ENCODE results near the gene CYBRD1.
"Not testable (repeated sequence)": the region's sequence is repeated elsewhere in the genome, so short reads cannot be mapped to it uniquely, and the experiment has no call there.

The CYBRD1 gene

DNA sequence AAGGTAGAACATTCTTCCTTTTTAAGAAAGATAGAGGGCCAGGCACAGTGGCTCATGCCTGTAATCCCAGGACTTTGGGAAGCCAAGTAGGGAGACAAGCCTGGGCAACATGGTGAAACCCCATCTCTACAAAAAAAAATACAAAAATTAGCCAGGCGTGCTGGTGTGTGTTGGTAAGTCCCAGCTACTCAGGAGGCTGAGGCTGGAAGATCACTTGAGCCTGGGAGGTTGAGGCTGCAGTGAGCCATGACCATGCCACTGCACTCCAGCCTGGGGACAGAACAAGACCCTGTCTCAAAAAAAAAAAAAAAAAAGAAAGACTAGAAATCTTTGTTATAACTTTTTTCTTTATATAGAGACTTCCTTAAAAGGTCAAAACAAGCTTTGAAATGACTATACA is 8.6 kb downstream of the CYBRD1 start:
- WGBS, 2 experiments = 75 to 79% methylated on average over 1 of the region's 1 CpG
- not testable (repeated sequence) for H3K9me3 ChIP-seq (ENCODE audit: control insufficient read depth, low read length); H3K4me1 ChIP-seq (ENCODE audit: control insufficient read depth, insufficient read depth, low read length); H3K4me3 ChIP-seq (ENCODE audit: insufficient read depth, low read depth, low read length); H3K27ac ChIP-seq (ENCODE audit: insufficient read depth, low read depth, low read length, poor library complexity, severe bottlenecking); H3K27me3 ChIP-seq (ENCODE audit: control insufficient read depth, insufficient read depth, low read length, poor library complexity, severe bottlenecking); H3K36me3 ChIP-seq (ENCODE audit: control insufficient read depth, insufficient read depth, low read length)

DNA sequence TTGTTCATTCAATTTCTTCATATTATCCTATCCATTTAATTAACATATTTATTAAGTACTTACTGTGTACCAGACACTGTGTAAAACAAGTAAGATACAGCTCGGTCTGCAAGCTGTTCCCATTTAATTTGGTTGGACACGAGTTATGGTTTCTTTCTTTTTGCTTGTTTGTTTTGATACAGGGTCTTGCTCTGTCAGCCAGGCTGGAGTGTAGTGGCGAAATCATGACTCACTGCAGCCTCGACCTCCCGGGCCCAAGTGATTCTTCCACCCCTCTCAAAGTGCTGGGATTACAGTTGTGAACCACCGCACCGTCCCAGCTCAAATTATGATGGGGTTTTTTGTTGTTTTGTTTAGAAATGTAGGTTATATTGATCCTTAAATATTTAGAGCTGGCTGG is 9.0 kb downstream of the CYBRD1 start:
- Histone ChIP-seq H3K4me1 (ENCODE audit: control insufficient read depth, insufficient read depth, low read length) (no peaks in the 10 kb centered on the region), H3K9me3 (ENCODE audit: control insufficient read depth, low read length) (no peaks in the 10 kb centered on the region), H3K27ac (ENCODE audit: insufficient read depth, low read depth, low read length, poor library complexity, severe bottlenecking) (no peak overlapping the region), H3K27me3 (ENCODE audit: control insufficient read depth, insufficient read depth, low read length, poor library complexity, severe bottlenecking) (no peaks in the 10 kb centered on the region), H3K36me3 (ENCODE audit: control insufficient read depth, insufficient read depth, low read length) (no peaks in the 10 kb centered on the region), H3K4me3 (ENCODE audit: insufficient read depth, low read depth, low read length) (no peak overlapping the region)
- 78 to 83% methylated on average over 7 of the region's 7 CpGs for WGBS, 2 experiments

DNA sequence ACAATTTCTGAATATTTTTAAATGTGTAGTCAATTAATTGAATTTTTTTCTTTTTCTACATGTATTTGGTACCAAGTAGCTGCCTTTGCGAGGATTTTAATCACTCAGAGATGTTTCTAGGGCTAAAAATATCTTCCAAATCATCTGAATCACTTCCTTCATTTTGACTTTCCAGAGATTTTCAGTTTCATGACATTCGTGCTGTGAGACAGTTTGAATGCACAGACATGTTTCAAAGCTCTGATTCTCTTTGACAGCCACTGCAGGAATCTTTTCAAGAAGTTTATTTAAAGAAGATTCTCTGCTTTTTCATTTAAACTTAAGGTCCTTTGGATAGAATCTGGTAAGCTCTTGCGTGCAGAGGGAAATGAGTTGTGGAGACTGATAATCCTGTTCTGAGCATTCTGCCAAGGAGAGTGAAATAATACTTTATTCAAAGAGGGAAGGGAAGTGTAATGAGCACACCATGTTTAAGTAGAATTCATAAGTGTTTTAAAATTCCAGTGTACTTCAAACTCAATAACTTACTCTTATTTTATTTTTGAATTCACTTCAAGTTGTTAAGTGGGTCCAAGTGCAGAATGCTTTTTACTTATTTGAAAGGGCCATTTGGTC is 9.7 kb downstream of the CYBRD1 start:
- WGBS, 2 experiments = 92 to 95% methylated on average over 3 of the region's 3 CpGs
- Histone ChIP-seq H3K9me3 (ENCODE audit: control insufficient read depth, low read length) (no peaks in the 10 kb centered on the region), H3K27me3 (ENCODE audit: control insufficient read depth, insufficient read depth, low read length, poor library complexity, severe bottlenecking) (no peaks in the 10 kb centered on the region), H3K36me3 (ENCODE audit: control insufficient read depth, insufficient read depth, low read length) (no peaks in the 10 kb centered on the region), H3K27ac (ENCODE audit: insufficient read depth, low read depth, low read length, poor library complexity, severe bottlenecking) (no peak overlapping the region), H3K4me1 (ENCODE audit: control insufficient read depth, insufficient read depth, low read length) (no peaks in the 10 kb centered on the region), H3K4me3 (ENCODE audit: insufficient read depth, low read depth, low read length) (no peak overlapping the region)

DNA sequence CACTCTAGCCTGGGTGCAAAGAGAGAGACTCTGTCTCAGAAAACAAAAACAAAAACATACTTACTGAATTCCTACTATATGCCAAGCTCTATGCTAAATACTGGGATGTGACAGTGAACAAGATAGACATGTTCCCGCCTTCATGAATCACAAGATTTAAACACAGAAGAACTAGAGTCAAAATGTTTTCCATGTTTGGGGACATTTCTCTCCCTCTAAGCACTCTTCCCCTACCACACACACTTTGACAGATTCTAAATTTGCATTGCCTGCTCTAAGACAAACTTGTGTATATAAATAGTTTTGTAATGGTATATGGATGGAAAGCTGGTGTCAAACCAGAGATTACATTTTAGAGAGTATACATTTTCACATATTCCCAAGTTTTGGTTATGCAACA is 11.1 kb downstream of the CYBRD1 start:
- Histone ChIP-seq H3K4me1 (ENCODE audit: control insufficient read depth, insufficient read depth, low read length) (no peaks in the 10 kb centered on the region), H3K27ac (ENCODE audit: insufficient read depth, low read depth, low read length, poor library complexity, severe bottlenecking) (no peak overlapping the region), H3K4me3 (ENCODE audit: insufficient read depth, low read depth, low read length) (no peak overlapping the region), H3K27me3 (ENCODE audit: control insufficient read depth, insufficient read depth, low read length, poor library complexity, severe bottlenecking) (no peaks in the 10 kb centered on the region), H3K9me3 (ENCODE audit: control insufficient read depth, low read length) (no peaks in the 10 kb centered on the region), H3K36me3 (ENCODE audit: control insufficient read depth, insufficient read depth, low read length) (no peaks in the 10 kb centered on the region)
- 90 to 92% methylated on average over 1 of the region's 1 CpG for WGBS, 2 experiments

DNA sequence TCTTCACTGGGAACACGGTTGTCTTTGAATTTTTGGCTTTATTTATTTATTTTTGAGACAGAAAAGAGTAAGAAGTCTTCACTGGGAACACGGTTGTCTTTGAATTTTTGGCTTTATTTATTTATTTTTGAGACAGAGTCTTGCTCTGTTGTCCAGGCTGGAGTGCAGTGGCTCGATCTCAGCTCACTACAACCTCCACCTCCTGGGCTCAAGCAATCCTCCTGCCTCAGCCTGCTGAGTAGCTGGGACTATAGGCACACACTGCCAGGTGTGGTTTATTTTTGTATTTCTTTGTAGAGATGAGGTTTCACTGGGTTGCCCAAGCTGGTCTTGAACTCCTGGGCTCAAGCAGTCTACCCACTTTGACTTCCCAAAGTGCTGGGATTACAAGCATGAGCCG is 13.3 kb downstream of the CYBRD1 start:
- H3K36me3 ChIP-seq (ENCODE audit: control insufficient read depth, insufficient read depth, low read length); H3K4me1 ChIP-seq (ENCODE audit: control insufficient read depth, insufficient read depth, low read length); H3K9me3 ChIP-seq (ENCODE audit: control insufficient read depth, low read length); H3K4me3 ChIP-seq (ENCODE audit: insufficient read depth, low read depth, low read length); H3K27ac ChIP-seq (ENCODE audit: insufficient read depth, low read depth, low read length, poor library complexity, severe bottlenecking); H3K27me3 ChIP-seq (ENCODE audit: control insufficient read depth, insufficient read depth, low read length, poor library complexity, severe bottlenecking): not testable (repeated sequence)
- 94 to 96% methylated on average over 4 of the region's 4 CpGs for WGBS, 2 experiments

DNA sequence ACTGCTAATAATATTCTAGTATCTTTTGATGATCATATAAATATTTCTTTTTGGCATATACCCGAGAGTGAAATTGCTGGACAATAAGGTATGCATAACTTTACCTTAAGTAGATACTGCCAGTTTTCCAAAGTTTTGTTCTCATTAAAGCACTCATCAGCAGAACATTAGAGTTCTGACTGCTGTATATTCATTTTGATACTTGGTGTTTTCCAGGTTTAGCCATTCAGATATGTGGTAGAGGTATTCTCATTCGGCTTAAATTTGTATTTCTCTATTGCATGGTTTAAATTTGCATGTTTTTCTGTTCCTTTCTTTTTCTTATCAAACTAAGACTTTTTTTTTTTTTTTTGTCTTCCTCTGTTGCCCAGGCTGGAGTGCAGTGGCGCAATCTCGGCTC is 18.2 kb downstream of the CYBRD1 start:
- Histone ChIP-seq H3K27me3 (ENCODE audit: control insufficient read depth, insufficient read depth, low read length, poor library complexity, severe bottlenecking) (no peaks in the 10 kb centered on the region), H3K27ac (ENCODE audit: insufficient read depth, low read depth, low read length, poor library complexity, severe bottlenecking) (no peak overlapping the region), H3K36me3 (ENCODE audit: control insufficient read depth, insufficient read depth, low read length) (no peaks in the 10 kb centered on the region), H3K4me3 (ENCODE audit: insufficient read depth, low read depth, low read length) (no peak overlapping the region), H3K9me3 (ENCODE audit: control insufficient read depth, low read length) (no peaks in the 10 kb centered on the region), H3K4me1 (ENCODE audit: control insufficient read depth, insufficient read depth, low read length) (no peaks in the 10 kb centered on the region)
- WGBS, 2 experiments = 82 to 91% methylated on average over 2 to 4 of the region's 4 CpGs

DNA sequence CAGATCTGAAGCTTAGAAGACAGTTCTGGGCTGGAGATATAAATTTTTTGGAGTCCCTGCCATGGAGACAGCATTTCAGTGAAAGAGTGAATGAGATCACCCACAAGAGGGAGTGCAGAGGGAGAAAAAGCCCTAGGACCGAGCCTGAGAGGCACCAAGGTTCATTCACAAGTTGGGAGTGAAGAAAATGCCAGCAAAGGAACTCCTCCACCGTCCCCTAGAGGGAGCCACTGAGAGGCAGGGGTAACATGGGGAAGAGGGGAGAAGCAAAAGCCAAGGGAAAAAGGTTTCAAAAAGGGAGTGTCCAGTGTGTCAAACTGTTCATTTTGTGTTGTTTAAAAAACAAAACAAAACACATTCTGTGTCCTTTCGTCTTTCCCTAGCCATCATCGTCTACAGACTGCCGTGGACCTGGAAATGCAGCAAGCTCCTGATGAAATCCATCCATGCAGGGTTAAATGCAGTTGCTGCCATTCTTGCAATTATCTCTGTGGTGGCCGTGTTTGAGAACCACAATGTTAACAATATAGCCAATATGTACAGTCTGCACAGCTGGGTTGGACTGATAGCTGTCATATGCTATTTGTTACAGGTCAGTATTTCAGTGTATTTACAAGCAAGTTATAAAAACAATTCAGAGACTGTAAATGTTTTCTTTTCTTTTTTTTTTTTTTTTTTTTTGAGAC is 19.1 kb downstream of the CYBRD1 start:
- no peaks in the 10 kb centered on the region for H3K27me3 ChIP-seq (ENCODE audit: control insufficient read depth, insufficient read depth, low read length, poor library complexity, severe bottlenecking)
- 87 to 94% methylated on average over 6 of the region's 6 CpGs for WGBS, 2 experiments
- H3K36me3 ChIP-seq (ENCODE audit: control insufficient read depth, insufficient read depth, low read length) = no peaks in the 10 kb centered on the region
- H3K4me1 ChIP-seq (ENCODE audit: control insufficient read depth, insufficient read depth, low read length) = no peaks in the 10 kb centered on the region
- H3K4me3 ChIP-seq (ENCODE audit: insufficient read depth, low read depth, low read length) = no peak overlapping the region
- no peak overlapping the region for H3K27ac ChIP-seq (ENCODE audit: insufficient read depth, low read depth, low read length, poor library complexity, severe bottlenecking)
- no peaks in the 10 kb centered on the region for H3K9me3 ChIP-seq (ENCODE audit: control insufficient read depth, low read length)

DNA sequence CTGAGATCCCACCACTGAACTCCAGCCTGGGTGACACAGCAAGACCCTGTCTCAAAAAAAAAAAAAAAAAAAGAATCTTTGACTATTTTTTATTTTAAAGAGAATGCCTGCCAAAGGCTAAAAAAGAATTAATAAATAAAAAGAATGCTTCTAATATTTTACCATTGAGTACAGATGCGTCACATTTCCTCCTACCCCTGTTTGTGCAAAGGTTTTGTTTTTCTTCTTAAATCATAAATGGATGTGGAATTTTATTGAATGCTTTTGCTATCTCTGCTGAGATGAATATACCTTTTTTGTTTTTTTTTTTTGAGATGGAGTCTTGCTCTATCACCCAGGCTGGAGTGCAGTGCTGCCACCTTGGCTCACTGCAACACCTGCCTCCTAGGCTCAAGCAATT is 22.8 kb downstream of the CYBRD1 start:
- no peaks in the 10 kb centered on the region for H3K36me3 ChIP-seq (ENCODE audit: control insufficient read depth, insufficient read depth, low read length)
- H3K4me3 ChIP-seq (ENCODE audit: insufficient read depth, low read depth, low read length) = no peak overlapping the region
- H3K27ac ChIP-seq (ENCODE audit: insufficient read depth, low read depth, low read length, poor library complexity, severe bottlenecking) = no peak overlapping the region
- no peaks in the 10 kb centered on the region for H3K4me1 ChIP-seq (ENCODE audit: control insufficient read depth, insufficient read depth, low read length)
- no peaks in the 10 kb centered on the region for H3K9me3 ChIP-seq (ENCODE audit: control insufficient read depth, low read length)
- 80% methylated on average over 1 of the region's 1 CpG; no CpG with 5 or more reads in 1 of the 2 experiments for WGBS, 2 experiments
- no peaks in the 10 kb centered on the region for H3K27me3 ChIP-seq (ENCODE audit: control insufficient read depth, insufficient read depth, low read length, poor library complexity, severe bottlenecking)

DNA sequence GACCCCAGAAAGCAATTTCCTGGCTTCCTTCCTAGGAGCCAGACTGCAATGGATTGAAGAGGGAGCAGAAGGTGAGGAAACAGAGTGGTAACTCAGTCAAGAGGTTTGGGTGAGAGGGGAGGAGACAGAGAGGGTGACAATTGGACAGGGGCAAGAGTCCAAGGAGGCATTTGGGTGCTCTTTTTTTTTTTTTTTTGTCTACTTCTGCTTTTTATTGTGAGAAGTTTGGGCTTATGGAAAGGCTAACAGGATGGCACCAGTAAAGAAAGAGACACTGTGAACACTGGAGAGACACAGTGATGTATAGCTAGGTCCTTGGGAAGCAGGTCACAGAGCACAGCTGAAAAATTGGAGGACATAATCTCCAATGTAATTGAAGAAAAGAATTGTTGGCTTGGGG is 25.0 kb downstream of the CYBRD1 start:
- Histone ChIP-seq H3K4me3 (ENCODE audit: insufficient read depth, low read depth, low read length) (no peak overlapping the region), H3K4me1 (ENCODE audit: control insufficient read depth, insufficient read depth, low read length) (no peaks in the 10 kb centered on the region), H3K36me3 (ENCODE audit: control insufficient read depth, insufficient read depth, low read length) (no peaks in the 10 kb centered on the region), H3K27me3 (ENCODE audit: control insufficient read depth, insufficient read depth, low read length, poor library complexity, severe bottlenecking) (no peaks in the 10 kb centered on the region), H3K9me3 (ENCODE audit: control insufficient read depth, low read length) (no peaks in the 10 kb centered on the region), H3K27ac (ENCODE audit: insufficient read depth, low read depth, low read length, poor library complexity, severe bottlenecking) (no peak overlapping the region)

DNA sequence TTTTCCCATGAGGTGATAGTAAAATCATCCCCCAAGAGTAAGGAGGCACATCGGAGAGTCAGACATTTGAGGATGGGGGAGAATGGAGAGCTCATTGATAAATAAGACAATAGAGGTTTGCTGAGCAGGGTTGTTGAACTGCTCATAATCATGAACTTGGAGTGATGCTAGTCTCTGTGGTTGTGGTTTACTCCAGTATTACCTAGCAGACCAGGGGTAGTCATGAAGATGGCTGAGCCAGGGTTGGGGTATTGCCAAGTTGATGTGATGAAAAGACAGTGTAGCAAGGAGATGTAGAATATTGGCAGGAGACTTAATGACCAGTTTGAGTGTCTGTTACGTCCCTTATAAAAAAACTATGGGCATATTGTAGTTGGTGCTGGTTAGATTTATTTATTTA is 25.4 kb downstream of the CYBRD1 start:
- H3K27ac ChIP-seq (ENCODE audit: insufficient read depth, low read depth, low read length, poor library complexity, severe bottlenecking) = no peak overlapping the region
- H3K27me3 ChIP-seq (ENCODE audit: control insufficient read depth, insufficient read depth, low read length, poor library complexity, severe bottlenecking) = no peaks in the 10 kb centered on the region
- WGBS, 2 experiments = 93 to 94% methylated on average over 2 of the region's 2 CpGs
- no peak overlapping the region for H3K4me3 ChIP-seq (ENCODE audit: insufficient read depth, low read depth, low read length)
- H3K36me3 ChIP-seq (ENCODE audit: control insufficient read depth, insufficient read depth, low read length) = no peaks in the 10 kb centered on the region
- H3K4me1 ChIP-seq (ENCODE audit: control insufficient read depth, insufficient read depth, low read length) = no peaks in the 10 kb centered on the region
- no peaks in the 10 kb centered on the region for H3K9me3 ChIP-seq (ENCODE audit: control insufficient read depth, low read length)

DNA sequence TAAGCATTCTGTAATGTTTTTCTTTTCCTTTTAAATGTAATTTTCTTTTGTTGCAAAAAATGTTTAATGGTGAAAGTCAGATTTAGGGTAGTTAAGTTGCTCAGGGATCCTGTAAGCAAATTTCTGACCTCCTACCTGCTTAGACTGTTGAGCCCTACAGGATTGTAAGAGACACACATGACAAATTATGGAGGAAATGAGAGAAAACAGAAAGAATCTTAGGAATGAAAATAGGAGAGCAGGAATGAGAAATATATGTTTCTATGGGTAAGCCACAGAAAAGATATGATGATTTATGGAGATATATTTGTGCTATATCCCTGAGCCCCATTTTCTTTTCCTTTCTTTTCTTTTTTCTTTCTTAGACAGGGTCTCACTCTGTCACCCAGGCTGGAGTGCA is 28.3 kb downstream of the CYBRD1 start:
- H3K4me3 ChIP-seq (ENCODE audit: insufficient read depth, low read depth, low read length) = no peak overlapping the region
- H3K4me1 ChIP-seq (ENCODE audit: control insufficient read depth, insufficient read depth, low read length) = no peaks in the 10 kb centered on the region
- no peaks in the 10 kb centered on the region for H3K9me3 ChIP-seq (ENCODE audit: control insufficient read depth, low read length)
- no peak overlapping the region for H3K27ac ChIP-seq (ENCODE audit: insufficient read depth, low read depth, low read length, poor library complexity, severe bottlenecking)
- no peaks in the 10 kb centered on the region for H3K36me3 ChIP-seq (ENCODE audit: control insufficient read depth, insufficient read depth, low read length)
- no peaks in the 10 kb centered on the region for H3K27me3 ChIP-seq (ENCODE audit: control insufficient read depth, insufficient read depth, low read length, poor library complexity, severe bottlenecking)
